Body of pancreas (tissue), 4 donors: ENCODE data around the gene KRT3.

Experiments used
- POLR2A ChIP-seq, 3 donors: fragments of 450-650 bp; IDR thresholded peaks; one replicate each; pipeline ENCODE4 v1.6.1; 2016; ENCODE audit warnings: antibody characterized with exemption in 3 of 3, mild to moderate bottlenecking in 2 of 3
- TF ChIP-seq, protein P1 (sequence below), 7 experiments: fragments of 450-650 bp in 4 of 7; fragments of 200-600 bp in 3 of 7; sonication (generic) in 3 of 7; IDR thresholded peaks; one replicate each; pipeline ENCODE4 v1.5.1; 2016 to 2019; ENCODE audit warnings: antibody characterized with exemption in 7 of 7

DNA sequence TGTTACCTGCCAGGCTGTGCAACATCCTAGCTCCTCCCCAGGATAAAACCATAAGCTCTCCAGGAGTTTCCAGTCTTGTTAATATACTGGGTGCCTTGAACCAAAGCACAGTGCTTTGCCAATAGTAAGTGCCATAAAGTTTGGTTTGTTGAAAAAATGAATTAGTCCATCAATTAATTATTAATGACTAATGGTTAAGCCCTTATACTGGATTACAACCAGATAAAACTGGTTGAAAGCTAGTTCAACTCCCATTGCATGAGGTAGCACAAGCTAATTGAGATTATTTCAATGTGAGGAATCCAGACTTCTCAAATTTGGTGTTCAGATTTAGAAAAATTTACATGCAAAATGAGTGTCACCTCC, 1.6 kb upstream of the KRT3 start:
- TF ChIP-seq POLR2A (IDR thresholded peaks at IDR 0.05): no peak
- TF ChIP-seq, protein P1, sequence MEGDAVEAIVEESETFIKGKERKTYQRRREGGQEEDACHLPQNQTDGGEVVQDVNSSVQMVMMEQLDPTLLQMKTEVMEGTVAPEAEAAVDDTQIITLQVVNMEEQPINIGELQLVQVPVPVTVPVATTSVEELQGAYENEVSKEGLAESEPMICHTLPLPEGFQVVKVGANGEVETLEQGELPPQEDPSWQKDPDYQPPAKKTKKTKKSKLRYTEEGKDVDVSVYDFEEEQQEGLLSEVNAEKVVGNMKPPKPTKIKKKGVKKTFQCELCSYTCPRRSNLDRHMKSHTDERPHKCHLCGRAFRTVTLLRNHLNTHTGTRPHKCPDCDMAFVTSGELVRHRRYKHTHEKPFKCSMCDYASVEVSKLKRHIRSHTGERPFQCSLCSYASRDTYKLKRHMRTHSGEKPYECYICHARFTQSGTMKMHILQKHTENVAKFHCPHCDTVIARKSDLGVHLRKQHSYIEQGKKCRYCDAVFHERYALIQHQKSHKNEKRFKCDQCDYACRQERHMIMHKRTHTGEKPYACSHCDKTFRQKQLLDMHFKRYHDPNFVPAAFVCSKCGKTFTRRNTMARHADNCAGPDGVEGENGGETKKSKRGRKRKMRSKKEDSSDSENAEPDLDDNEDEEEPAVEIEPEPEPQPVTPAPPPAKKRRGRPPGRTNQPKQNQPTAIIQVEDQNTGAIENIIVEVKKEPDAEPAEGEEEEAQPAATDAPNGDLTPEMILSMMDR (IDR thresholded peaks at IDR 0.05): no peak
